LoVo (cell line): ENCODE measurements around the gene RAI1.
"Not testable (repeated sequence)": the region's sequence is repeated elsewhere in the genome, so short reads cannot be mapped to it uniquely, and the experiment has no call there.

Source experiments
- DNase-seq: peaks from one replicate; pipeline ENCODE4 v3.0.0-alpha.2; 2016; ENCODE audit warnings: low spot score

Gene RAI1, protein sequence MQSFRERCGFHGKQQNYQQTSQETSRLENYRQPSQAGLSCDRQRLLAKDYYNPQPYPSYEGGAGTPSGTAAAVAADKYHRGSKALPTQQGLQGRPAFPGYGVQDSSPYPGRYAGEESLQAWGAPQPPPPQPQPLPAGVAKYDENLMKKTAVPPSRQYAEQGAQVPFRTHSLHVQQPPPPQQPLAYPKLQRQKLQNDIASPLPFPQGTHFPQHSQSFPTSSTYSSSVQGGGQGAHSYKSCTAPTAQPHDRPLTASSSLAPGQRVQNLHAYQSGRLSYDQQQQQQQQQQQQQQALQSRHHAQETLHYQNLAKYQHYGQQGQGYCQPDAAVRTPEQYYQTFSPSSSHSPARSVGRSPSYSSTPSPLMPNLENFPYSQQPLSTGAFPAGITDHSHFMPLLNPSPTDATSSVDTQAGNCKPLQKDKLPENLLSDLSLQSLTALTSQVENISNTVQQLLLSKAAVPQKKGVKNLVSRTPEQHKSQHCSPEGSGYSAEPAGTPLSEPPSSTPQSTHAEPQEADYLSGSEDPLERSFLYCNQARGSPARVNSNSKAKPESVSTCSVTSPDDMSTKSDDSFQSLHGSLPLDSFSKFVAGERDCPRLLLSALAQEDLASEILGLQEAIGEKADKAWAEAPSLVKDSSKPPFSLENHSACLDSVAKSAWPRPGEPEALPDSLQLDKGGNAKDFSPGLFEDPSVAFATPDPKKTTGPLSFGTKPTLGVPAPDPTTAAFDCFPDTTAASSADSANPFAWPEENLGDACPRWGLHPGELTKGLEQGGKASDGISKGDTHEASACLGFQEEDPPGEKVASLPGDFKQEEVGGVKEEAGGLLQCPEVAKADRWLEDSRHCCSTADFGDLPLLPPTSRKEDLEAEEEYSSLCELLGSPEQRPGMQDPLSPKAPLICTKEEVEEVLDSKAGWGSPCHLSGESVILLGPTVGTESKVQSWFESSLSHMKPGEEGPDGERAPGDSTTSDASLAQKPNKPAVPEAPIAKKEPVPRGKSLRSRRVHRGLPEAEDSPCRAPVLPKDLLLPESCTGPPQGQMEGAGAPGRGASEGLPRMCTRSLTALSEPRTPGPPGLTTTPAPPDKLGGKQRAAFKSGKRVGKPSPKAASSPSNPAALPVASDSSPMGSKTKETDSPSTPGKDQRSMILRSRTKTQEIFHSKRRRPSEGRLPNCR (N-terminal part only)

DNA sequence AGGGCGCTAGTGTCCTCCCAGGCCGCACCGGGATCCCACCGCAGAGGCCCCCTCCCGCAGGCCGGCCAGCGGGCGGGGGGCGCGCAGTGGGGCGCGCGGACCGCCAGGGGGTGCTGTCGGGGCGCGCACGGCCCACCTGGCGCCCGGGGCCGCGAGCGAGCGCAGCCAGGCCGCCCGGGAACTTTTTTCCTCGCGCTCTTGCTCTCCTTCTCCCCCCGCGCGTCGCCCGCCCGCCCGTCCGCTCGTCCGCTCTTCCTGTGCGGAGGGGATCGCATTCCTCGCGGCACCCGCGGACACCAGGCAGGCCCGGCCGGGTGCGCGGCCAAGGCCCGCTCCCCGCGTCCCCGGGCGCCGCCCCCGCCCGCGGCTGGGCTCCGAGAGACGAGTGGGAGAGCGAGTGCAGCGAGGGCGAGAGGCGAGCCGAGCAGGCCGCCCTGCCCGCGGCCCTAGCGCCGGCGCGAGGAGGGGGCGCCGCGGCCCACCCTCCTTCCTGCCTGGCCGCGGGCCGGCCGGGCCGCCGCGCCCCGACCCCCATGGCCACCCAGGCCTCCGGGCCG, at the start of gene RAI1:
Gene RAI1 (plus strand): TSS at position 272 of the 557 bp plus-strand sequence. CDS start 111,491 bp downstream, outside the sequence.
- peak; percentile 70 for DNase-seq

DNA sequence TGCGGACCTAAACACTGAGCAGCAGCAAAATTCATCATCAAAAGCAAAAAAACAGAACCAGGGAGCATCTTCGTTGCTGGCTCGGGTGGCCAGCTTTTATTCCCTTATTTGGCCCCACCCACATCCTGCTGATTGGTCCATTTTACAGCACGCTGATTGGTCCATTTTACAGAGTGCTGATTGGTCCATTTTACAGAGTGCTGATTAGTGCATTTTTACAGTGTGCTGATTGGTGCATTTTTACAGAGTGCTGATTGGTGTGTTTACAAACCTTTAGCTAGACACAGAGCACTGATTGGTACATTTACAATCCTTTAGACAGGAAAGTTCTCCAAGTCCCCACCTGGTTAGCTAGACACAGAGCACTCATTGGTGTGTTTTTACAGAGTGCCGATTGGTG, 48.6 kb upstream of the RAI1 start:
- DNase-seq = not testable (repeated sequence)

DNA sequence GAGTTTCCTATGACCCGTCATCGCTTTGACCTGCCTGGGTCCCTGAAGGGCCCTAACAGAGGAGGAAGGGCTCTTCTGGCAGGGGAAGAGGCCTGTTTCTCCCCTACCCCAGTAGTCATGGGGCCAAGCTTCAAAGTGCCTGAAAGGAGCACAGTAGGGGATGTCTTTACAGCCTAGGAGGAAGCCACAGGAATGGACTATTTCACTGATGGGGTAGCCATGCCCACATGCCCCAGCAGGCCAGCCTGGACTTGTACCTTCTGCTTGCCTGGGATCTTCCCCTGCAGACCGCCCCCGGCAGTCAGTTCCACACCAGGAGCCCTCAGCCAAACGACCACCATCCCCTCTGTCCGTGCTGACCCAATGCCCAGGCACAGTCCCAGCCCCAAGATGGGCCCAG, 47.9 kb upstream of the RAI1 start:
- no peak for DNase-seq

DNA sequence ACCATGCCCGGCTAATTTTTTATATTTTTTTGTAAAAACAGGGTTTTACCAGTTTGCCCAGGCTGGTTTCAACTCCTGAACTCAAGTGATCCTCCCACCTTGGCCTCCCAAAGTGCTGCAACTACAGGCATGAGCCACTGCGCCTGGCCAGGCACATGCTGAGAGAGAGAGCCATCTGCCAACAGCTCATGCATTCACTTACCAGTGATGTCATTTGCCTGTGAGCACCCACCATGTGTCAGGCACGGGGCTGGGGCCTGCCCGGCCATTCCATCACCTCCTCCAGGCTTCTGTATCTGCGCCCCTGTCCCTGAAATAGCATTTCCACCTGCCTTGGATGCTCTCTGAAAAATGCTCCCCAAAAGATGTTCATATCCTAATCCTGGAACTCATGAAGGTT, 46.1 kb upstream of the RAI1 start:
- DNase-seq = no peak

DNA sequence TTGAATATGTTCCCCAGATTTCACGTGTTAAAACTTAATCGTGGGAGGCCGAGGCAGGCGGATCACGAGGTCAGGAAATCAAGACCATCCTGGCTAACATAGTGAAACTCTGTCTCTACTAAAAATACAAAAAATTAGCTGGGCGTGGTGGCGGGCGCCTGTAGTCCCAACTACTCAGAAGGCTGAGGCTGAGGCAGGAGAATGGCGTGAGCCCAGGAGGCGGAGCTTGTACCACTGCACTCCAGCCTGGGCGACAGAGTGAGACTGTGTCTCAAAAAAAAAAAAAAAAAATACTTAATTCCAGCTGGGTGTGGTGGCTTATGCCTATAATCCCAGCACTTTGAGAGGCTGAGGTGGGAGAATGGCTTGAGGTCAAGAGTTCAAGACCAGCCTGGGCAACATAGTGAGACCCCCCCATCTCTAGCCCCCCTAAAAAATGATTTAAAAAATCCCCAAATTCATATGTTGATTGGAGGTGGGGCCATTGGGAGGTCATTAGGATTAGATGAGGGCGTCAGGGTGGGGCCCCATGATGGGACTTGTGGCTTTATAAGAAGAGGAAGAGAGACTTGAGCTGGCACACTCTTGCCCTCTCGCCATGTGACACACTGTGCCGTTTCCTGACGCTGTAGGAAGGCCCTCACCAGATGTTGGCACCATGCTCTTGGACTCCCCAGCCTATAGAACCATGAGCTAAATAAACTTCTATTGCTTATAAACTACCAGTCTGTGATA, 45.6 kb upstream of the RAI1 start:
- DNase-seq = not testable (repeated sequence)

DNA sequence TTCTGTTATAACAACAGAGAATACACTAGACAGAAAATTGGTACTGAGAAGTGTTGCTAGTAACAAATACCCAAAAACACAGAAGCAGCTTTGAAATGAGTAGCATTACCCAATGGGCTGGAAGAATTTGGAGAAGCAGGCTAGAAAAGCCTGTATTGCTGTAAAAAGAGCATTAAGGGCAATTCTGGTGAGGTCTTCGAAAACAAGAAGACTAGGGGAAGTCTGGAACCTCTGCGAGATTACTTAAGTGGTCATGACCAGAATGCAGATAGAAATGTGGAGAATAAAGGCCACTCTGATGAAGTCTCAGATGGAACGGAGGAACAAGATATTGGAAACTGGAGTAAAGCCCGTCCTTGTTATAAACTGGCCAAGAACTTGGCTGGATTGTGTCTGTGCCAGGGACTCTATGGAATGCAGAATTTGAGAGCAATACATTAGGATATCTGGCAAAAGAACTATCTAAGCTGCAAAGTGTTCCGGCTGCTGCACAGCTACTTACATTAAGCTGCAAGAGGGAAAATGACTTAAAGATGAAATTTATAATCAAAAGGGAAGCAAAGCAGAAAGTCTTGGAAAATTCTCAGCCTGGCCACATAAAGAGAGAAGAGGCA, 44.9 kb upstream of the RAI1 start:
- DNase-seq = no peak

DNA sequence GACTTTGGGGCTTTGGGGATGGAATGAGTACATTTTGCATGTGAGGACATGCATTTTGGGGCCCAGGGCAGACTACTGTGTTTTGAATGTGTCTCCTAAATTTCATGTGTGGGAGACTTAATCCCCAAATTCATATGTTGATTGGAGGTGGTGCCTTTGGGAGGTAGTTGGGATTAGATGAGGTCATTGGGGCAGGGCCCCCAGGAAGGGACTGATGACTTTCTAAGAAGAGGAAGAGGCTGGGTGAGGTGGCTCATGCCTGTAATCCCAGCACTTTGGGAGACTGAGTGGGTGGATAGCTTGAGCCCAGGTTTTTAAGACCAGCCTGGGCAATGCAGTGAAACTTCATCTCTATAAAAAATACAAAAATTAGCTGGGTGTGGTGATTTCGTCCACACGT, 42.8 kb upstream of the RAI1 start:
- no peak for DNase-seq

DNA sequence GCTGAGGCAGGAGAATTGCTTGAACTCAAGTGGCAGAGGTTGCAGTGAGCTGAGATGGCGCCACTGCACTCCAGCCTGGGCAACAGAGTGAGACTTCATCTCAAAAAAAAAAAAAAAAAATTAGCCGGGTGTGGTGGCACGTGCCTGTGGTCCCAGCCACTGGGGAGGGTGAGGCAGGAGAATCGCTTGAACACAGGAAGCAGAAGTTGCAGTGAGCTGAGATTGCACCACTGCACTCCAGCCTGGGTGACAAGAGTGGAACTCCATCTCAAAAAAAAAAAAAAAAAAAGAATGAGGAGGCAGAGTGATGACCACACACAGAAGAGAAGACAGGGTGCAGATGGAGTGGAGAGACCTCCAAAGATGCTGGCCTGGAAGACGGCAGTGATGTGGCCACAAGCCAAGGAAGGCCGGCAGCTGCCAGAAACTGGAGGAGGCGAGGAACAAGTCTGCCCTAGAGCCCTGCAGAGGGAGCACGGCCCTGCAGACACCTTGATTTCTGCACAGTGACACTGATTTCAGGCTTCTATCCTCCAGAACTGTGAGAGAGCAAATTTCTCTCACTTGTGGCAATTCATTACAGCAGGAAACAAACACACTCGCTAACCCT, 41.5 kb upstream of the RAI1 start:
- not testable (repeated sequence) for DNase-seq

DNA sequence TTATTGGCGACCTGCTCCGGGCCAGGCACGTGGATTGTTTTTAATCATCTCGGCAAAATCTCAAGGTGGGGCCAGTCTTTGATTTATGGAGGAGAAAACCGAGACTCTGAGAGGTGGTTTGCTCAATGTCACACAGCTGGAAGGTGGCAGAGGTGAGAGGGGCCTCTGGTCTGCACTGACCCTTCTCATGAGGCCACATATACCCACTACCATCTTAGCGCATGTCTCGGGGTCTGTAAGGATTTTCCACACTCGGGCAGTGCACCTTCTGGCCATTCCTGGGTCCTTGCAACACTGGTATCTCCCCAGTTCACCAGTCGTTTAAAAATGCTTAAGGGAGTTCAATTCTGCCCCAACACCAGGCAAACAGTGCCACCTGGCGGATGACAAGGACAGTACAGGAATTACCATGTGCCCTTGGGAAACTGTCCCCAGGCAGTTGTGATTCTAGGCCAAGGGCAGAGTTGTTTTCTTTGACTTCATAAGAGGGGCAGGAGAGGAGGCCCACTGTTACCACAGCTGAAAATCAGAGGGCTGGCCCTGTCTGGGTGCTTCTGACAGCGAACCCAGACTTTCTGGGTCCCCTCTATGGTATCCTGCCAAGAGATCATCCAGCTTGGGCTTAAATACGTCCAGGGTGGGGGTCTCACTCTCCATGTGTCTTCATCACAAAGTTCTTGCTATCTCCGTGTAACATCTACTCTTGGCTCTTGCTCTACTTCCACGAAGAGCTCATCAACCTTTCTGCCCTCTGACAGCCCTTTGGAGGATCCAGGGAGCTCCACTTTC, 39.4 kb upstream of the RAI1 start:
- DNase-seq = peak; percentile 83

DNA sequence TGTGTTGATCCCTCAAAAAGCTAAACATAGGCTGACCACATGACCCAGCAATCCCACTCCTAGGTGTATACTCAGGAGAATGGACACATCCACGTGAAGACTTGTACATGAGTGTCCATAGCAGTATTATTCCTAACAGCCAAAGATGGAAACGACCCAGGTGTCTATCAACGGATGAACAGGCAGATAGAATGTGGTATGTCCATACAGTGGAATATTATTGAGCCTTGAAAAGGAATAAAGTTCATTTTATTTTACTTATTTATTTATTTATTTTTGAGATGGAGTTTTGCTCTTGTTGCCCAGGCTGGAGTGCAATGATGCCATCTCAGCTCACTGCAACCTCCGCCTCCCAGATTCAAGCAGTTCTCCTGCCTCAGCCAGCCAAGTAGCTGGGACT, 36.1 kb upstream of the RAI1 start:
- DNase-seq = not testable (repeated sequence)

DNA sequence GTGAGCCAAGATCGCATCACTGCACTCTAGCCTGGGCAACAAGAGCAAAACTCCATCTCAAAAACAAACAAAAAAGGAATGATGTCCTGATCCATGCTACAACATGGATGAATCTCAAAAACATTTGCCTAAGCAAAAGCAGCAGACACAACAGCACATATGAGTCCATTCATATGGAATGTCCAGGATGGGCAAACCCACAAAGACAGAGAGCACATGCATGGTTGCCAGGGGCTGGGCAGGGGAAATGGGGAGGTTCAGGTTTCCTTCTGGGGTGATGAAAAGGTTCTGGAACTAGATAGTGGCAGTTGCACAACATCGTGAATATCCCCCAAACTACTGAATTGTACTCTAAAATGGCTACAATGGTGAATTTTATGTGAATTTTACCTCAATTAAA, 35.3 kb upstream of the RAI1 start:
- no peak for DNase-seq

DNA sequence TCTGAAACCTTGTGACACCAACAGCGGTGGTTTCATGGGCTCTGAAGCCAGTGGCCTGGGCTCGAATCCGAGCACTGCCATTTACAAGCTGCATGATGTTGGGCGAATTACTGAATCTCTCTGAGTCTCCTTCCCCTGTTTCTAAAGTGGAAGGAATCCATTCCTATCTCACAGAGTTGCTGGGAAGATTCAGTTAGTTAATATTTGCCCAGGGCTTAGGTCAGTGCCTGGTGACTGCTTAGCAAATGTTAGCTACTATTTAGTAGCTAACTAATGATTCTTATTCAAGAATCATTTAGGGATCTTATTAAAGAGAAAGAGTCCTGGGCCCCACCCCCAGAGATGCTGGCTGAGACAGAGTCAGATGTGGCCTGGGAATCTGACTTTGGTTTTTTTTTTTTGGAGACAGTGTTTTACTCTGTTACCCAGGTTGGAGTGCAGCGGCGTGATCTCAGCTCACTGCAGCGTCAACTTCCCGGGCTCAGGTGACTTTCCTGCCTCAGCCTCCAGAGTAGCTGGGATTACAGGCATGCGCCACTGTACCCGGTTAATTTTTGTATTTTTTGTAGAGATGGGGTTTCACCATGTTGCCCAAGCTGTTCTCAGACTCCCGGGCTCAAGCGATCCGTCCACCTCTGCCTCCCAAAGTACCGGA, 33.6 kb upstream of the RAI1 start:
- DNase-seq = no peak

DNA sequence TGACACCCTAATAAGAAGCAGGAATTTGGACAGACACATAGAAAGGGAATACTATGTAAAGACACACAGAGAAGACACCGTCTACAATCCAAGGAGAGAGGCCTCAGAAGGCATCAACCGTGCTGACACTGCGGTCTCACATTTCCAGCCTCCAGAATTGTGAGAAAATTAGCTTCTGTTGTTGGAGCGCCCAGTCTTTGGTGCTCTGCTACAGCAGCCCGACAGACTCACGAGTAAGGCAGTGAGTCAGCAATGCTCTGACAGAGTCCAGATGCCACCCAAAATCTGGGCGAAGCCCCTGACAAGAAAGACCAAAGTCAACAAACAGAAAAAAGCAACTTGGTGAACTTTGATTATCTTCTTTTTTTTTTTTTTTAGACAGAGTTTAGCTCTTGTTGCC, 32.5 kb upstream of the RAI1 start:
- no peak for DNase-seq

DNA sequence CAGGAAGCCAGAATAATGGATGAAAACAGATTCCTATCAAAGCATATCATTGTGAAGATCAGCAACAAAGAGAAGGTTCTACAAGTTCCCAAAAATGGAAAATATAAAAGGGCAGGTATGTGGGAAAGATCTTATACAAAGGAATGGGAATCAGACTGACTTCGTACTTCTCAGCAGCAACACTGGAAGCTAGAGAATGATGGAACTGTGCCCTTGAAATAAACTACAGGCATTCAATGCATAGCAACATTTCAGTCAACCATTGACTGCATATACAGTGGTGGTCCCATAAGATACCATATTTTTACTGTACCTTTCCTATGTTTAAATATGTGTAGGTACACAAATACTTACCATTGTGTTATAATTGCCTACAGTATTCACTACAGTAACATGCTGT, 30.3 kb upstream of the RAI1 start:
- DNase-seq = no peak

DNA sequence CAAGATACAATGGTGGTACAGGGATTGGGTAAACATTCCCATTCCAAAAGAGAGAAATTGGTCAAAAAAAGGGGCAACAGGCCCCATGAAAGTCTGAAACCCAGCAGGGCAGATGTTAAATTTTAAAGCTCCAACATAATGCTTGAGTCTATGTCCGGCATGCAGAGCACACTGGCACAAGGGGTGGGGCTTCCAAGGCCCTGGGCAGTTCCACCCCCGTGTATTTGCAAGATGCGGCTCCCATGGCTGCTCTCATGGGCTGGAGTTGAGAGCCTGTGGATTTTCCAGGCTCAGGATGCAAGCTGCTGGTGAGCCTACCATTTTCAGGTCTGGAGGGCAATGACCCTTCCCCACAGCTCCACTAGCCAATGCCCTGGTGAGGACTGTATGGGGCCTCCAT, 27.9 kb upstream of the RAI1 start:
- DNase-seq = no peak

DNA sequence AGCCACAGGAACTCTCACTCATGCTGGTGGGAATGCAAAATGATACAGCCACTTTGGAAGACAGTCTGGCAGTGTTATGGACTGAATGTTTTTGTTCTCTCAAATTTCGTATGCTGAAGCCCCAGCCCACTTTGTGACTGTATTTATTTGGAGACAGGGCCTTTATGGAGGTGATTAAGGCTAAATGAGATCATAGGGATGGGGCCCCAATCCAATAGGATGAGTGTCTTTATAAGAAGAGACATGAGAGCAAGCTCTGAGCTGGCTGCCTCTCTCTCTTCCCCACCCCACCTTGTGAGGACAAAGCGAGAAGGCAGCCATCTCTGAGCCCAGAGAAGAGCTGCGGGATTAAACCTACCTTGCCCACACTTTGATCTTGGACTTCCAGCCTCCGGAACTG, 21.9 kb upstream of the RAI1 start:
- DNase-seq = no peak

DNA sequence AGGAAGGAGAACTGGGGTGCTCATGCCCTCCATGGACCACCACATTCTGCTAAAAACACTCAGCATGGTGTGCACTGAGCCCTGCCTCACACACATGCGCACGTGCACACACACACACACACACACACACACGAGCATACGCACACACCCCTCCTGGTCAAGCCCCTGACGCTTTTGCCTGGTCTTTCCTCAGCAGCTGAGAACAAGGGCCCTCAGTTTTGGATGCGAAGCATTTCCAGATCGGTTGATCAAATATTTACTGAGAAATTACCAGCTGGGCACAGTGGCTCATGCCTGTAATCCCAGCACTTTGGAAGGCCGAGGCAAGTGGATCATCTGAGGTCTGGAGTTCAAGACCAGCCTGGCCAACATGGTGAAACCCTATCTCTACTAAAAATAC, 20.1 kb upstream of the RAI1 start:
- no peak for DNase-seq

DNA sequence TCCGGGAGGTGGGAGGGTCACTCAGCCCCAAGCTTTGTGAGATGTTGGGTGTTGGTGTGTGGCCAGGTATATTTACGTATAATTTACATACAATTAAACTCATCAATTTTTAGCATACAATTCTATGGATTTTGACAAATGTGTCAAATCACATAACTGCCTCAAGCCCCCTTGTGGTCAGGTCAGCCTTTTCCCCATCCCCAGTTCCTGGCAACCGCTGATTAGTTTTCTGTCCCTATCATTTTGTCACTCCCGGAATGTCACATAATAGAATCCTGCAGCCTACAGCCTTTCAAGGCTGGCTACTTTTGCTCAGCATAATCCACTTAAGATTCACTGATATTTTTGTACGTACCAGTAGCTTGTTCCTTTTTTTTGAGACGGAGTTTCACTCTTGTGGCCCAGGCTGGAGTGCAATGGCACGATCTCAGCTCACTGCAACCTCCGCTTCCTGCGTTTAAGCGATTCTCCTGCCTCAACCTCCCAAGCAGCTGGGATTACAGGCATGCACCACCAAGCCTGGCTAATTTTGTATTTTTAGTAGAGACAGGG, 19.3 kb upstream of the RAI1 start:
- DNase-seq = no peak
